GM21526 (cell line): ENCODE data around the gene MED13L.
"Not testable (repeated sequence)": the region's sequence is repeated elsewhere in the genome, so short reads cannot be mapped to it uniquely, and the experiment has no call there.

Source experiments
- ATAC-seq: cut with Tn5 transposase; IDR thresholded peaks from one replicate; pipeline ENCODE4 v1.9.1; 2021; ENCODE audit warnings: moderate library complexity; ENCODE audit not compliant: unreplicated experiment, low FRiP score

The MED13L gene

GRCh38 chr12:116249938-116250337, 27.6 kb downstream of the MED13L start:
- no peak for ATAC-seq

- ATAC-seq, result no peak
Observed at GRCh38 chr12:116248930-116249329, 28.6 kb downstream of the MED13L start.

GRCh38 chr12:116248433-116248832, 29.1 kb downstream of the MED13L start:
- no peak for ATAC-seq

GRCh38 chr12:116247377-116247776, 30.1 kb downstream of the MED13L start:
- ATAC-seq, result no peak

- ATAC-seq, result no peak
Observed at GRCh38 chr12:116246490-116247179, 30.9 kb downstream of the MED13L start.

GRCh38 chr12:116245189-116245588, 32.3 kb downstream of the MED13L start:
- ATAC-seq, result no peak

GRCh38 chr12:116244474-116245090, 32.9 kb downstream of the MED13L start:
- ATAC-seq, result no peak

- no peak for ATAC-seq
Observed at GRCh38 chr12:116244001-116244400, 33.5 kb downstream of the MED13L start.

- no peak for ATAC-seq
Observed at GRCh38 chr12:116242740-116243139, 34.8 kb downstream of the MED13L start.

- ATAC-seq, result no peak
Observed at GRCh38 chr12:116241157-116241759, 36.2 kb downstream of the MED13L start.

- not testable (repeated sequence) for ATAC-seq
Observed at GRCh38 chr12:116238570-116239119, 38.8 kb downstream of the MED13L start.

- ATAC-seq, result no peak
Observed at GRCh38 chr12:116238149-116238548, 39.3 kb downstream of the MED13L start.

GRCh38 chr12:116236976-116237375, 40.5 kb downstream of the MED13L start:
- no peak for ATAC-seq

GRCh38 chr12:116236148-116236731, 41.3 kb downstream of the MED13L start:
- no peak for ATAC-seq

GRCh38 chr12:116234148-116234547, 43.3 kb downstream of the MED13L start:
- not testable (repeated sequence) for ATAC-seq

- ATAC-seq, result no peak
Observed at GRCh38 chr12:116233669-116234068, 43.8 kb downstream of the MED13L start.

GRCh38 chr12:116227811-116228210, 49.7 kb downstream of the MED13L start:
- ATAC-seq, result no peak

- no peak for ATAC-seq
Observed at GRCh38 chr12:116226026-116226425, 51.5 kb downstream of the MED13L start.

GRCh38 chr12:116222358-116222757, 55.1 kb downstream of the MED13L start:
- no peak for ATAC-seq

GRCh38 chr12:116220756-116221155, 56.7 kb downstream of the MED13L start:
- ATAC-seq, result no peak

GRCh38 chr12:116217045-116217735, 60.3 kb downstream of the MED13L start:
- ATAC-seq, result no peak
